HG02610 (cell line): Measurements from ENCODE around the gene KIF21B.

Experiments
- ATAC-seq: cut with Tn5 transposase; IDR thresholded peaks from one replicate; pipeline ENCODE4 v1.9.1; 2021; ENCODE audit warnings: mild to moderate bottlenecking, moderate library complexity; ENCODE audit not compliant: unreplicated experiment

The KIF21B gene

DNA sequence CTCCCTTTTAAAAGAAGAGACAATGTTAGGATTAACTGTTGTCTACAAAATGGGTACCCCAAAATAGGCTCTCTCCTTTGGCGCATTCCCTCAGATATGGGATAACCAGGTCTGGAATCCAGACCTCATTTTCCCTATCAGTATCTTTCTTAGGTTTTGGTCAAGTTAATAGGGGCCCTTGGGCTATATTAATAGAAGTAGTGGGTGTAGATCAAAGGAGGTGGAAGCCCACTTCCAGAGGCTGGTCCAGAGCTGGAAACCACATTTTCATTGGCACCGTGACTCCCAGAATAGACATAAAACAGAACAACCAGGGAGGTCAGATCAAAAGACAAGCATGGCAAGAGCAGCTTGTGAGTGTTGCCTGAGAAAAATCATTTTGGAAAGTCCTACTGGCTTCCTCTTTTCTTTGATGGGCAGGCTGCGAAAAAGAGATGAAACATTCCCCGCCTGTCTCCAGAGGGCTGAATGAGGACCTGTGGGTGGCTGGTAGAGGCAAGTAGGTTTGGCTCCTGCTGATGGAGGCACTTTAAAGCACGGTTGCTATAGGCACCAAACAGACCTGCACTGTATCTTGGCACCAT is 25.8 kb upstream of the KIF21B start:
- no peak for ATAC-seq

DNA sequence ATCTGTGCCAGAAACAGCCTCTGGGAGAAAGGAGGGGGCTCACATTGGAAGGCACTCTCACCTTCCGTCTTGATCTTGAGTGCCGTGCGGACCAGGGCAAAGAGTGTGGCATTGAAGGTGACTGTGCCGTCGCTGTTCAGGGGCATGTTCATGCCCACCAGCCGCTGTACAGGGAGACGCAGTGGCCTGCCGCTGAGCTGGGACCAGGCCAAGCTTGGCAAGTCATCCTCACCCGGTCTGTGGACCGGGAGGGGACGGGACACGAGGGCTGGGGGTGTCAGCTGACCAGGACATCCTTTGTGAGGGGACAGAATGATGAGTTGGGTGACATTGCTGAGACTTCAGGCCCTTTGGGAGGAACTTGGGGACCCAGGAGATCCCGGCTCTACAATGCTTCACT is 25.0 kb upstream of the KIF21B start:
- ATAC-seq: no peak

GRCh38 chr1:201044119-201044518 is 20.6 kb upstream of the KIF21B start:
- no peak for ATAC-seq

DNA sequence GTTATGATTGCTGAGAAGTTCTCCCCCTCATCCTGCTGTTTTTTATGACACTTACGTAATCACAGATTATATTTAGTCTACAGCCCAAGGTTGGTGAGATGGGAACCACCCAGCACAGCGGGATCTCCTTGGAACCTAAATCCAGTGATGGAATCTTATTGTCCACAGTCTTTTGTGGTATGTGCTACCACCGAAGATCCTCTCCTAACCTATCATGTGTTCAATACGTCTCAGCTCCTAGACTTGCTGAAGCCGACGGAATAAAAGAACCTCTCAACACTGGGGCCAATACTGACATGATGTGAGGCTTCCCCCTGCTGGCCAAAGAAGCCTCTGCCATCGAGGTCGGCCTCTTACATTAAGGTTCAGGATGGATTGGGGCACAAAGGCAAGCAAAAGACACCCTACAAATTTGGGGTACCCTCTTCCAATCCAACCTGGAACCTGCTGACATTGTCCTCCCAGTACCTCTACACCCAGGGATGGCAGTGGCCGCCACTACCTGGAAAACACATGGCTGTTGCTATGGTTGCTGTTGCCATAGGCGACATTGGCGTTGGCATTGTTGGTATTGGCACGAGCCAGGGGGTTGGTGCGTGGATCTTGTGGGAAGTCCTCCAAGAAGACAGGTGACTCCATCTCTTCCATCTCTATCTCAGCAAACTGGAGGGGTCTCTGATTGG is 19.4 kb upstream of the KIF21B start:
- peak; percentile 72 for ATAC-seq

- no peak for ATAC-seq
These were observed 17.5 kb upstream of the KIF21B start for GRCh38 chr1:201041011-201041410.

- ATAC-seq: no peak
These were observed 16.4 kb upstream of the KIF21B start for GRCh38 chr1:201039876-201040275.

- no peak for ATAC-seq
These were observed 15.9 kb upstream of the KIF21B start for GRCh38 chr1:201039418-201039817.

- no peak for ATAC-seq
These were observed 14.8 kb upstream of the KIF21B start for GRCh38 chr1:201038186-201038876.

GRCh38 chr1:201036188-201036842 is 12.8 kb upstream of the KIF21B start:
- no peak for ATAC-seq

GRCh38 chr1:201034671-201035070 is 11.2 kb upstream of the KIF21B start:
- ATAC-seq: no peak

- ATAC-seq: no peak
These were observed 8.9 kb upstream of the KIF21B start for GRCh38 chr1:201032408-201032807.

DNA sequence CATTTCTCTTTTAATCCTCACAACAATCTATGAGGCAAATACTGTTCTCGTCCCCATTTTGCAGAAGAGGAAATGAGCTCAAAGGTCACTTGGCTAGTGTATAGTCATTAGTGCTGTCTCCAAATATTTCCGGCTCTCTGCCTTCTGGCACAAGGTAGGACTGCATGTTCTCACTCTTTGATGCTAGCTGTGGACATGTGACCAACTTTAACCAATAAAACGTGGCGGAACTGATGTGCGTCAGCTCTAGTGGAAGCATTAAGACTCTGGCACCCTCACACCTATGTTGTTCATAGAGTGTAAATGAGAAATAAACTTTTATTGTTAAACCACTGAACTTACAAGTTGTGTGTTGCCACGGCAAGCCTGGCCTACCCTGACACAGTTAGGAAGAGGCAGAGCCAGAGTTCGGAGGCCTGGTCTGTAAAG is 5.0 kb upstream of the KIF21B start:
- no peak for ATAC-seq

GRCh38 chr1:201026836-201027235 is 3.3 kb upstream of the KIF21B start:
- ATAC-seq: no peak

DNA sequence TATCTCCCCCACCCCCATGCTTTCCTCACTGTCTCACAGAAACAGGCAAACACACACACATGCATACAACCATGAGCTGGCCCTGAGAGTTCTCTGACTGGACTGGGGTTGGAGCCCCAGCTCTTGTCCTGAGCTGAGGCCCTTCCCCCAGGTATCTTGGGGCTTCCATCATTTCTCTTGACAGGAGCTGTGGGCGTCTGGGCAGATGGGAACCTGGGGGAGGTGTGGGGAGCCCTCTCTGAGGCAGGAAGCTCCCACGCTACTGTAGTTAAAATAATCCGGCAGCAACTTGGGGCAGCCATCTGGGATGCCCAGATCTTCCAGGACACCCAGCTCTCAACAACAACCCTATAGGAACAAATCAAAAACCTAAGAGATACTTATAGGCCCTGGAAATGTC is 2.7 kb upstream of the KIF21B start:
- no peak for ATAC-seq

- ATAC-seq: peak; percentile 31
These were observed 2.1 kb upstream of the KIF21B start for GRCh38 chr1:201025571-201026002.

DNA sequence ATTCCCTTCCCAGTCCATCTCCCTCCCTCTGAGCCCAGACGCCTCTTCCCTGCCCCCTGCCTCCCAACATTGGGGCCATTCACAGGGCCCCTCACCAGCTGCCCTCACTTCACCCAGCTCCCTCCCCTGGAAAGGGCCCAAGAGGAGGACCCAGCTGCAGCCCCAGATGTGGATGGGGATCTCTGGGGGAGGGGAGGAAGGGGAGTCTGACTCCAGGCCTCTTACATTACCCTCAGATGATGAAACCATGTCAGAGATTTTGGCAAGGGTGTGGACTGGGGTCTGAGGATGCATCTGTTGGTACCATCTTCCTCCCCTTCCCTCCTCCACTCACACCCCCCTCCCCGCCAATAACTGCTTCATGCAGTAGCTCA is 1.1 kb upstream of the KIF21B start:
- no peak for ATAC-seq

DNA sequence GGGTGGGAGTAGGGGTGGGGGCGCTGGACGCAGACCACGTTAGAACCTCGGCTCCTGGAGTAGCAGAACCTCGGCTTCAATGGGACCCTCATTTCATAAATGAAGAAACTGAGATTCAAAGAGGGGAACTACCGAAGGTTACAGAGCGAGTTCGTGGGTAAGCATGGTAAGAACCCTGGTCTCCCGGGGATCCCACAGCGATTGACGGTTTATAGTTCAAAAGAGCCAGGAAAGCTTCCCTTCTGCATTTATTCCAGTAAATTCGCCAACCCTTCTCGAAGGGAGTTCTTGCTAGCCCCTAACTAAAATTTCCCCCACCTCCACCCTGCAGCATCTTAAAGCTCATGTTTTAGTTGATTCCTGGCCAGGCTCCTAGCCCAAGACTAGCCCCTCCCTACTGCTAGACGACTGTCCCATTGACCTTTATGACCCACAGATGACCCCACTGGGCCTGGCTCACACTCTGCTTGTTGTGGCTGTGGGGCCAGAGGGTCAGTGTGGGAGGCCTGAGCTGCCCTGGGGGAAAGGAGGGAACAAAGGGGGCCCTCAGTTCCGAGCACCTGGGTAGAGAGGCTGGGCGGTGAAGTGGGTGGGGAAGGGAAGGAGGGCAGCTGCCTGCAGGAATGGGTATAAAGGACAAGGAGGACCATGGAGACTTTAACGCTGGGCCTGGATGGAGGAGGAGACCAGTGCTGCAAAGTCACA is 558 bp upstream of the KIF21B start:
- ATAC-seq: no peak

GRCh38 chr1:201022820-201023516 is 546 bp downstream of the KIF21B start:
- ATAC-seq: no peak

GRCh38 chr1:201022493-201022819 is 1.1 kb downstream of the KIF21B start:
- ATAC-seq: no peak

DNA sequence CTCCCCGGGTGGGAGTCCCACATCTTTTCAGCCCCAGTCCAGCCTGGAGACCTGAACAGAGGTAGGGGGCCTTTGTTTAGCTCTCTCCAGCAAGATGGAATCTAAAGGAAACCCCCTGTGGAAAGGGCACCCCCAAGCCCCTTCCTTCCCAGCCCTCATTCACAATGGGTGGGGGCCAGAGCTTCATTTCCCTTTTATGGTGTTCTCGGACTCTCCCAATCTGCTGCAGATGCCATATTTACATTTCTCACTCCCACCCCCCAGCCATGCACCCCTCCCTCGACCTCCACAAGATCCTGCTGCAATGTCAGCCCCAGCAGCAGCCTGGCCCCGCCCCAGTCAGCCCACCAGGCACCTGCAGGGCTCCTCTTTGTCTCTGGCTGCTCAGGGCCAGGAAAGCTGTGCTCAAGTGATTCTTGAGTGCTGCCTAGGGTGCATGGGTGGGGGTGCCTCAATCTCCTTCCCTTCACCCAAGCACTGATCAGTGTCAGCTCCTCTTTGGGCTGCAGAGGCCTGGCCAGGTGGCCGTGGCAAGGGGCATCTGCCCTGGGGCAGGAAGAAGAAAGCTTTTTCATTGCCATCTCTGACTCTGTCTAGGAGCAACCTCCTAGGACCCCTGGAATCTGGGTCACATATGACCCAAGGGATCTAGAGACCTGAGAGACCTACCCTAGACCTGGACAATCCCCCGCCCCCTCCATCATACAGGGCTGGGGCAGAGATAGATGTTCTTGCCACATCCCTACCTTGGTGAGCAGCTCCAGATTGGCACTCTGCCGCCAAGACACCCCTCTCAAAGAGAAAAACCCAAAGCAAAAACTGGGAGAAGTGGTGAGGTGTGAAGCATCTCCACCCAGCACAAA is 1.7 kb downstream of the KIF21B start:
- ATAC-seq: no peak
